GM19023 (cell line): ENCODE data around the gene MRPL36.
"Not testable (repeated sequence)": the region's sequence is repeated elsewhere in the genome, so short reads cannot be mapped to it uniquely, and the experiment has no call there.

Experiments
- ATAC-seq: cut with Tn5 transposase; IDR thresholded peaks from one replicate; pipeline ENCODE4 v1.9.1; 2021; ENCODE audit warnings: mild to moderate bottlenecking, moderate library complexity; ENCODE audit not compliant: unreplicated experiment

MRPL36 gene

DNA sequence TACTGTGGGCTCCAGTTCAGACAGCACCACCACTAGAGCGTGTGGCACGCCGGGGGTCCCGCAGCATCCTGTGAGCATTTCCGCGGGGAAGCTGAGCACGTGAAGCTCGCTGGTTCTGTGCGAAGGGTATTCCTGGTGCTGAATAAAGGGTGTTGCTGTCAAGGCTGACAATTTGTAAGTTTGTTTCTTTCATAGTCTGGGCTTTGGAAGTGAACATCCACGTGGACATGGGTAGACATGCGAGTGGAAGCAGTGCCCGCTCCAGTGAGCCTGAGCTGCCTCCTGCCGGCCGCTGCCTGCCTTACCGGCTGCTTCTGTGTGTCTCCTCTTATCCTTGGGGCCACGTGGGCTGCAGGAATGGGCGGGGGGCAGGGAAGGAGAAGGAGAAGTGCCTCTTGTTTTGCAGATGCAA, 16.2 kb upstream of the MRPL36 start:
- ATAC-seq, result no peak

DNA sequence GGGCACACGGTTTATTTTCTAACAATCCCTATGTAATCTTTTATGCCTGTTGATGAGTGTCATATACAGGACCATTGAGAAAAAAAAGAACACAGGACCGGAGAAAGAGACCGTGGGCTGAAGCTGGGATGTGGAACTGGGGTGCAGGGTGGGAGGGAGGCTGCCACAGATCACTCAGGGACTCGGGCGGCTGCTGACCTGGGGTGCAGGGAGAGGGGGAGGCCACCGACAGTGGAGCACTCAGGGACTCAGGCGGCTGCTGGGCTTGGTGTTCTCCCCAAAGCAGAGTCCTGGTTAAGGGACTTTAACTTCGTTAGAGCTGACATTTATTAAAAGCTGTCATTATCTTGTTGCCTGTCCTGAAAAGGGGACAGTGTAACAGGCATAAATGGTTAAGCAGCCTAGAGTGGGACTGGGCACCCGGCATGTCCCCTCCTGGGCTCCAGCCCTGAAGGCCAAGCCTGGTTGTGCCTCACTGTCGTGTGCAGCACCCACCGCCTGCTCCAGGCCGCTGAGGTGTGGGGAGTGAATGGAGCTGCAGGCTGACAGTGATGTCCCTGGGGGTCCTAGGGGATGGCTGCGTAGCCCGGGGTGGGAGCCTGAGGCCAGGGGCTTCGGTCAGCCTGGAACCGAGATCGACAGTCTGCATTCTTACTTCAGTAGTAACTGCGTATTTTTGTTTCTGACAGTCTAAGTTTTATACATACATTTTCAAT, 15.6 kb upstream of the MRPL36 start:
- no peak for ATAC-seq

DNA sequence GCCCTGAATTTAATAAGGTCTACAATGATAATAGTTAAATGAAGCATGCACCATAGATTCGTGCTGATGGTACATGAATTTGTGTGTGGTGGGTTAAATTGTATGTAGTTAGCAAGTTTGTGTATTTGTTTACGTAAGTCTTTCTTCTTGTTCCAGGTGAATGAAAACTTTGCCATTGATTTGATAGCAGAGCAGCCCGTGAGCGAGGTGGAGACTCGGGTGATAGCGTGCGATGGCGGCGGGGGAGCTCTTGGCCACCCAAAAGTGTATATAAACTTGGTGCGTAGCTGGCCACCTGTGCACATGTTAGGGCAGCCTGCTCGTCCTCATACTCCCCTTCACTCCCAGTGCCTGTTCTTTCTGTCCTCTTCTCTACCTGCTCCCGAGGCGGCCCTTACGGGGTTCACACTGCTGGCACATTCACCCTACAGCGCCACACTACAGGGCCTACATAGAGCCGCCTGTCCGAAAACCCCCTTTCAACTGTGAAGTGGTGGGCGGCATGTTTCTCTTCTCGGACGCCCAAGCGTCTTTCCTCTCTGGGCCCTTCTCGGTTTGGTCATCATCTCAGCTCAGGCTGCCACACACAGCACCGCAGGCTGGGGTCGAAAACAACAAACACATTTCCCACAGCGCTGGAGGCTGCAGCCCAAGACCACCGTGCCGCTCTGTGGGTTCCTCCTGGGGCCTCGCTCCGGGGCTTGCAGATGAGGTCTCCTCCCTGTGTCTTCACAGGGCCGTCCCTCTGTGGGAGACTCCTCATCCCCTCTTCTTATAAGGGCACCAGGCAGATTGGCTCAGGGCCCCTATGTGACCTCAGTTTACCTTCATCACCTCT, 14.8 kb upstream of the MRPL36 start:
- ATAC-seq, result no peak

GRCh38 chr5:1810581-1811101, 11.0 kb upstream of the MRPL36 start:
- no peak for ATAC-seq

DNA sequence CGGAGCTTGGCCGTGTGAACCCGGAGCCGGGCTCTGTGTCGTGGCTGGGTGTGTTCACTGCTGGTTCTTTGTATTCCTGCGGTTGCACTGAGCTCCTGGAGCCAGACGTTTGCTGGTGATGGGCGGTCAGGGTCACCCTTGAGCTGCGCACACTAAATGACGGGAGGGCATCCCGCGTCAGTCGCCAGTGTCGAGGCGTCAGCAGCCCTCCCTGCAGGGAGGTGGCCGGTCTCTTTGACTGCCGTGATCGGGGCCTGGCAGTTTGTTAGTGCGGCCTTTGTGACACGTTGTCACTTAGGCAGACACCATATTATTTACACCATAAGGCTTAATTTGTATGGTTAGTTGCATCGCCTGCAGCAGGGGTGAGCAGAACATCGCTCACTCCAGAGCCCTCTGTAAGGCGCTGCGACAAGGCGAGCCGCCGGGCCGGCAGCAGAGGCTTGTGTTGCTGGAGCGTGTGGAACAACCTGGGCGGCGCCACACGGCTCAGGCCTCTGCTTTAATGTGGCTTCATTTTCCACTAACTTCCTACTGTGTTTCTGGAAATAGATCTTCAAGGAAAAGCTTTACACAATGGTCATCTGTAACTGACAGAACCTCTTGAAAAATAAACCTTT, 9.9 kb upstream of the MRPL36 start:
- no peak for ATAC-seq

DNA sequence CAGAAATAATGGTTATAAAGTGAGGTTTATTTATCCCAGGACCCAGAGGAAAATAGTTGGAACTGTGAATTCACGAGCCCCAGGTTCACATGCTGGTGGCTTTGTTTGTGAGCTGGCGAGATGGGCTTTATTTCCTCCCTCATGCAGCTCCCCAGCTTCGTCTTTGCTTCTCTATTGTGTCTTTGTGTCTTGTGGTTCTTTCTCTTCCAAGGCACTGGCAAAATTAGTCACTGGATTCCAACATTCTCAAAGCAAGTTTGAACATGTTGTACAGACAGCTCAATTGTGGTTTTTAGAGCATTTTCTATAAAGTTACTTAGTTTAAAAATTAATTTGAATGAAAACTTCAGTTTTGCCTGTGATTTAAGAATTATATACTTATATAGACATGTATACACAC, 8.8 kb upstream of the MRPL36 start:
- no peak for ATAC-seq

DNA sequence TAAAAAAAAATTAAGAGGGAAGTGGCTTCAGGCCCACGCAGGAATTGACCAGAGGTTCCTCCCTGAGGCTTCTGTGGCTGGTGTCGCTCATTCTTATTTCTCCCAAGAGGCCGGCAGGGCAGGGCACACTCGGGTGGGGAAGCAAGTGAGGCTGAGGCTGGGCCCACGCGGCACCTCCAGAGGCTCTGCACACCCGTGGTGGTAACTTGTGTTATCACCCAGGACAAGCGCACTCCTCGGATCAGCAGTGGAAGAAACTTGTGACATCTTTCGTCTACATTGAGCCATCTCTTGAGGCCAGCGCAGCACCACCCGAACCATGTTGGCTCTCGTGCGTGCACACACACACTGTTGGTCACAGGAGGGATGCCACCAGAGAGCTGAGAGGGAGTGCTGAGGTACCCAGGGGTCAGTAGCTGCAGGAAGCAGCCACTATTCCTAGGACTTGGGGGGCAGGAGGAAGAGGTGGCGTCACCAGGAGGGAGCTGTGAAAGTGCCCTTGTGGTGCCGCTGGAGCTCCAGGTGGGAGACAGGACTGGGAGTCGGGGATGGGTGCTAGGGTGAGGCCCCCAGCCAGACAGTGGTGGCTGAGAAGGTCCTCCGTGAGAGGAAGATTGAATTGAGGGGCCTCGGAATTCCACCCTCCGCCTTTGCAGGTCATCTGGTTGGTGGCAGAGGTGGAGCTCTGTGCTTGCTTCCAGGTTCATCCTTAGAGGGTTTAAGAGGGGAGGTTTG, 8.0 kb upstream of the MRPL36 start:
- ATAC-seq, result no peak

GRCh38 chr5:1806974-1807373, 7.3 kb upstream of the MRPL36 start:
- ATAC-seq, result no peak

DNA sequence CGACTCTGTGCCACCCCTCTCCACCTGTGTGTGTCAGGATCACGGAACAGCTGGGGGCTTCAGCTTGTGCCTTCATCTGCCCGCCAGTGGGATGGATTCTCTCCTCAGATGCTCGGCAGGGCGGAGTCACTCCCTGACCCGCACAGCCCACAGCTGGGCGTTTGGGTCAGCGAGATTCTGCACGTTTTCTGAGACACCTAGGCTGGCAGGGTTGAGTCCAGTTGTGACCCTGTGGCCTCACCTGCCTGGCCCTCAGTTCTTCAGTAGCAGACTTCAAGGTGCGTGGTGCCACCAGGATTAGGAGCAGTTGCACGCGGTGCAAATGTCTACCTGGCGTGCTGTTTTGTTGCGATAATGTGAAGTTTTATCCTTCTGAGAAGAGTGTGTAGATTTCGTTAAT, 6.6 kb upstream of the MRPL36 start:
- ATAC-seq, result no peak

DNA sequence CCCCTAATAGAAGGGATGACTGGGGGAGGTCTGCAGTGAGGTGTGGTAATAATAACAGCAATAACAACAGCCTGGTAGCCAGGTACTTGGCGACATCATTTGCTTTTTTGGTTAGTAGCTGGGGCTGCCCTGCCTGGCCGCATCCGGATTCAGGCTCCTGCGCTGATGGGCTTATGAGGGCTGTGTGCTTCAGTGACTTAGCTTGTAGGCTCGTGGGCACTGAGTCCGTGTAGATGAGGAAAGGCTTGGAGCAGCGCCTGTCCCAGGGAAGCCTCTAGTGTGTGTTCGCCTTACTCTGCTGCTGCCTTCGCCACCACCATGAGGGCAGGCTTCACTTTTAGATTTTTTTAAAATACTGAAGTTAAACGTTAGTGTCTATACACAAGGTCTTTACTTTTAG, 6.1 kb upstream of the MRPL36 start:
- ATAC-seq, result no peak

- no peak for ATAC-seq
Observed at GRCh38 chr5:1805326-1805725, 5.7 kb upstream of the MRPL36 start.

- no peak for ATAC-seq
Observed at GRCh38 chr5:1804001-1804690, 4.5 kb upstream of the MRPL36 start.

DNA sequence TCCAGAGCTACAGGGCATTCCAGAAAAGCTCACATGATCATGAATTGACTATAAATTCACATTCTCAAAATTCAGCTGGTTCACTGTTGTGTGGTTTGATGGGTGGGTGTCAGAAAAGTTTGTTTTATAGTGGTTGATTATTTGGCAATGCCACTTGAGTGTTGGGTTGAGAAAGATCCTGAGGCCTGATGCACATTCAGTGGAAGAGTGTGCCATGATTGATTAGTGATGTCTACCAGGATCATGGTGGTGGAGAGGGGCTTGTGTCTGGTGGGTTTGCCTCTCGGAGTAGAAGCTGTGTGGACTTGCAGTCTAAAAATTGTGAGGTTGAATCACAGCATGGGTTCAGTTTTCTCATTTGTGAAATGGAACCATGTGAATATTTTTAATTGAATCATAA, 3.6 kb upstream of the MRPL36 start:
- no peak for ATAC-seq

DNA sequence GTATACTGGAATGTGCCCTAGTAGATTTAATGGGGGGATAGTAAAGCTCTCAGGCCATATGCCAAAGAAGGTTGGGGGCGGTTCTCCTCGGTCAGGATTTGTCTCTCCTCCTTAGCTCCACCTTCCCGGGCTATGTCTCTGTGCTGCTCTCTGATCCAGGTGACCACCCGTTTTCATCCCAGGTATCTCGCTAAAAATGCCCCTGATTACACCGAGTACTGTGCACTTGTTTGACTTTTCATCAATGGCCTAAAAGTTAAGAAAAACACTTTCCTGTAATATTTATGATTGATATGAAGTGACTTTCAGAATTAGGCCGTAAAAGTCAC, 2.3 kb upstream of the MRPL36 start:
- ATAC-seq, result no peak

DNA sequence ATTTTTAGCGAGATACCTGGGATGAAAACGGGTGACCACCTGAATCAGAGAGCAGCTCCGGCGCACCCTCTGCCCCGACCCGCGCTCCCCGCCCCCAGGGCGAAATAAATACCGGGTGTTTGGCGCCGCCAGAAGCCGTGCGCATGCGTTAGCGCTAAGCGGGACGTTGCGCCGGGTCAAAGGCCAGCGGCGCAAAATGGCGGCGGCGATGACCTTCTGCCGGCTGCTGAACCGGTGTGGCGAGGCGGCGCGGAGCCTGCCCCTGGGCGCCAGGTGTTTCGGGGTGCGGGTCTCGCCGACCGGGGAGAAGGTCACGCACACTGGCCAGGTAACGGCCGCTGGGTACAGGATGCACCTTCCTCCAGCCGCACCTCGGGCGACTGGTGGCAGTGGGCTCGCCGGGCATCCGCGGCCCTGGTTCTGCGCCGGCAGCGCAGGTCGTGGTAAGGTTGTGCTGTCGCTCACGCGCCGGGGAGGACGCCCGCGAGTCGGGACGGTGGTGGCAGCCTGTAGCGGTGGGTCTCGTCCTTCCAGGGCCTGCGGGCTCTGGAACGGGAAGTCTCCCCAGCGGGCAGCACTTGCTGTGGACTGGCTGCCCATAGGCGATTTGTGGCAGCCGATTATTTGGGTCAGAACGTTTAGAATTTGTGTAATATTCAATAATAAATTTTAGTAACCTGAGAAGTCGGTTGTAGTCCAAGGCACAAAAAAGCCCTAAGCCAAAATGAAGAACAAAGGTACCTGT, 1.8 kb upstream of the MRPL36 start, which contains the start of gene NDUFS6:
Gene NDUFS6, plus strand, starts transcription at position 186 of the 745 bp plus-strand sequence. Its CDS starts 11 bp downstream, at position 197.
- ATAC-seq, result peak; percentile 55

GRCh38 chr5:1800472-1801221, 1.0 kb upstream of the MRPL36 start:
- peak; percentile 35 for ATAC-seq

DNA sequence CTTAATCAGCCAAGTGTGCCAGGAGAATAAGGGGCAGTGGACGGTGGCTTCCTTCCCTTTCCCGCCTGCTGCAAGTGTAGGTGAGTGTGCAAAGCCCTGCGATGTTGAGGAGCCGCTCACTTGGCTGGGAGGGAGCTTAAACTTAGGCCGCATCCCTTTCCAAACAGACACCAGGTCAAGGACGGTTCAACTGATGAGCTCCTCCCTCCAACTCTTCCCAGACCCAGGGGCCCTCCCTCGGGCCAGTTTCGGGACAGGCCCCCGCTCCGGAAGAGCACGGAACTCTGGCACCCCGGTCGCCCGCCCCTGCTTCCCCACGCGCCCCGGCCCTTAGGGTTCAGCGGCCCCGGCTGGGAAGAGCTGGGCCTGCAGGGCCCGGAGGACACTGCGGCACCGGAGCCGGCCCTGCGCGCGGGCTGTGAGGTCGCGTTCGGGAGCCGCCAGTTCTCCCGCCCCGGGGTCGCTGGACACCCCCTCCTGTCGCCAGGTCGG, 481 bp downstream of the MRPL36 start:
- ATAC-seq, result peak; percentile 34

- ATAC-seq, result not testable (repeated sequence)
Observed at GRCh38 chr5:1798589-1798988, 1.0 kb downstream of the MRPL36 start.

DNA sequence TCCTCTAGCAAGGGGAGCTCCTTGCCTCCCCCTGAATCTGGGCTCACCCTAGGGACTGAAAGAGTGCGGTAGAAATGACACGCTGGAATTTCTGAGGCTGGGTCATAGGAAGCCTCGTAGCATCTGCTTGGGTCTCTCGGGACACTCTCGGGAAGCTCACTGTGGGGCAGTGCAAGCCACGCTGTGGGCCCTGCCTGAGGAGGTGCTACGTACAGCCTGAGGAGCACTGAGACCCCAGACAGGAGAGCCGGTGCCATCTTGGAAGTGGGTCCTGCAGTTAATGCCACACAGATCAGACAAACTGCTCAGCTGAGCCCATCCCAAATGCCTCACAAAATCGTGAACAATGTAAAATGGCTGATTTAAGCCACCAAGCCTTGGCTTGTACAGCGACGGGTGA, 1.8 kb downstream of the MRPL36 start:
- ATAC-seq, result no peak
